HG03095 (cell line): ENCODE results near the gene SPOCK1.
A peak's percentile ranks its signal among the peaks of the same experiment; 100 is the strongest.

ENCODE experiments used
- ATAC-seq: cut with Tn5 transposase; IDR thresholded peaks from one replicate; pipeline ENCODE4 v1.9.1; 2021; ENCODE audit warnings: moderate library complexity; ENCODE audit not compliant: unreplicated experiment

SPOCK1 gene

GRCh38 chr5:137090721-137091120, 408.4 kb downstream of the SPOCK1 start:
- no peak for ATAC-seq

DNA sequence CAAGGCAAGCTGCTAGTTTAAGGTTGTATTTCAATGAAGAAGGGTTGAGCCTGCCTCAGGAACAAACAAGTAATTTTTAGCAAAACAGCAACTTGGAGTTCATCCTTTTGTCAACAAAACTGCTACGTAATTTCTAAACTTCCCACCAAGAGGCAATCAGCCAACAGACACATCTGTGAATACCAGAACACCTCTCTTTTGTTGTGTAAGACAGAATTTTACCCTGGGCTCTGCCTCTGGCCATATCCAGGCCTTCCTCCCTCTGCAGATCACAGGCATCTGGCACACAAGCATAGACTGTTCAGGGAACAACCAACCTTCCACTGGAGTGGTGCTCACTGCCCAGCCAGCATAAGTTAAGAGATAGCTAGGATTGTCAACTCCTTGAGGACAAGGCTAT, 409.0 kb downstream of the SPOCK1 start:
- ATAC-seq = no peak

GRCh38 chr5:137088175-137088574, 411.0 kb downstream of the SPOCK1 start:
- ATAC-seq = no peak

DNA sequence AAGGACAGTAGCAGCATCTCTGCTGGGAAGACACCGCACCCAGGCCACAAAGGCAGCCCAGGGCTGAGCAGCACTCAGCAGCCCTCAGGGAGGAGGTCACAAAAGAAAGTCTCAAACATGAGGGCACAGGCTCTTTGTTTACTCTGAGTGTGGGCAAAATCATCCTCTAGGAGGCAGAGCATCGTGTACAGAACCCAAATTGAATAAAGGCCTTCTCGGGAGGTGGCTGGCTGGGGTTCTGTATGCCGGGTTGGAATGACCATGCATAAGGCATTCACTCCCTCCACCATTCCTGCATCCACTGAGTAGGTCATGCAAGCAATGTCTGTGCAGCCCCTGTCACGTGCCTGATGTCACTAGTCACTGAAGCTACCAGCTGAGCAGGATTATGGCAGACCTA, 412.8 kb downstream of the SPOCK1 start:
- no peak for ATAC-seq

DNA sequence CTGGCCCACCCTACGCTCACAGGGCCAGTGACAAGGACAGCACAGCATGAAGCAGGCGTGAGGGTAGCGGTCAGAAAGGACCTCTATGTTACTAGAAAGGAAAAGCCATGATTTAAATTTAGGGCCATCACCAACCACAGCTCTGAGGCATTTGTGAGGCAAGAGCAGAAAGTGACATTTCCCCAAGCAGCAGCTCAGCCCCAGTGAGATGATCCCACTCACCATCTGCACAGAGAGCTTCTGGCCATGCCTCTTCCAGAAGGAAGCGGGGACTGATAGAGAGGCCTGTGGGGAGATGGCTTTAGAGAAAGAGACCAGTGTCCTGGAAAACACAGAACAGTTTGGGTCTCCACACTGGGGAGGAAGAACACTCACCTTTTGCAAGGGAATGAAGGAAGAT, 413.9 kb downstream of the SPOCK1 start:
- ATAC-seq = no peak

DNA sequence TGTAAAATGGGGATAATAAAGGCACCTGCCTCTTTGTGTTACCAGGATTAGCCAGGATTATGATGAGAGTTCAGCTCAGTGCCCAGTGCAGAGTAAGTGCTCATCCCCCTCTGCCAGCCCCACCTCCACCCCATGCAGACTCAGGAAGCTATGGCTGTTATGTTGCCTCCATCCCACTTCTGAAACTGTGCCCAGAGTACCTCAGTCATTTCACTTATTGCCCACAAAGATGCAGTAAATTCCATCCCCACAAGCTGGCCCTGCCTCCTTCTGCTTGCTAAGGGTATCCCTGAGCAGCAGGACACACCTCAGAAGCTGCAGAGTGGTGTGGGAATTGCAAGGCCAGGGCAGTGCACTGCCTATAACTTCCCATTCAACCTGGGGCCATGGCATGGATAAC, 415.1 kb downstream of the SPOCK1 start:
- ATAC-seq = no peak

- no peak for ATAC-seq
These were observed 416.2 kb downstream of the SPOCK1 start for GRCh38 chr5:137082951-137083350.

GRCh38 chr5:137078171-137078665, 420.9 kb downstream of the SPOCK1 start:
- ATAC-seq = no peak

DNA sequence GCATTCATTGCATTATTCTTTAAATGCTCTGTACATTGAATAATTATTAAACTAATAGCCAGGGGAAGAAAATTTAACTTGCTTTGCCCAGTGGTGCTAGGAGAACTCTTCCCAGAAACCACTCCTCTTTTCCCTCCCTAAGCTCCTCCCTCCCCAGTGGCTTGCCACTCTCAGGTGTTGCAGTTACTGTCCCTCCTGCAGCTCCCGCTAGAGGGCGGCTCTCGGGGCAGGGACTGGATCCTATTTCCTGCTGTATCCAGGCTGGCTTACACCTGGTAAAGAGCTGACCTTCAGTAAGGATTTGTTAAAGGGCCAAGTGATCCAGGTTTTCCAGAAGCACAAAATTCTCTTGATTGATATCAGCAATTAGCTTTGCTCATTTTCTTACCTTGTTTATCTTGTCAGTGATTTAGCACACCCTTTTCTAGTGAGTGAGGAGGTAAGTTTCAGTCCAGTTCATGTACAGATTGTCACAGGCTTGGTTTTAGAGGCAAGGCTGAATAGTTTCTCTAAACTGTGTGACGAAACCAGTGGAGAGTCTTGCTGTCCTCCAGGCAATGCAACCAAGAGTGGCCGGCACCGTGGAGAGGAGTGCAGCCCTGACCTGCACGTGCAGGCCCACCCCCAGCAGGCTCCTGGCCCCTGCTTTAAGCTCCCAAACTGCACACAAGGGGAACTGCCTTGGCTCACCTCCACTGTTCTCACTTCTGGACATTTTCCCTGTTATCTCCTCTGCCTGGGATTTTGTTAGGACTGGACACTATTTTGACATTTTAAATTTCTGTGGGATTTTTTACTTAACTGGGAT, 423.8 kb downstream of the SPOCK1 start:
- ATAC-seq = peak; percentile 86

GRCh38 chr5:137073189-137073588, 425.9 kb downstream of the SPOCK1 start:
- no peak for ATAC-seq

GRCh38 chr5:137072361-137073115, 426.6 kb downstream of the SPOCK1 start:
- ATAC-seq = no peak

DNA sequence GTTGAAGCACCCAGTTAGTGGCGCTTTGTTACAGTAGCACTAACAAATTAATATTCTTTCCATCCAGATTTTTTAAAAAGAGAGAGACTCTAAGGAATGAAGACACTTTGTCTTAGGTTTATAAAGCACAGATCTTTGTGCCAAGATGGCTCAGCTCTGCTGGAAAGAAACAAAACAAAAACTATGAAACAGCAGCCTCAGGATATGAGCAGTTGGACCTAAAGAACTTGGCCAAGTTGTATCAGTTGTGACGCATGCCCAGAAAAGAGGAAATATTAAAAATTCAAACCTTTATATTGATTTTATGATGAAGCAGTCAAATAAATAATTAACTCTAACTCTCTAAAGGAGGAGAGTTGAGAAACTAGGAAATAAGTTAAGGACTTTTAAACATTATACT, 427.2 kb downstream of the SPOCK1 start:
- no peak for ATAC-seq

DNA sequence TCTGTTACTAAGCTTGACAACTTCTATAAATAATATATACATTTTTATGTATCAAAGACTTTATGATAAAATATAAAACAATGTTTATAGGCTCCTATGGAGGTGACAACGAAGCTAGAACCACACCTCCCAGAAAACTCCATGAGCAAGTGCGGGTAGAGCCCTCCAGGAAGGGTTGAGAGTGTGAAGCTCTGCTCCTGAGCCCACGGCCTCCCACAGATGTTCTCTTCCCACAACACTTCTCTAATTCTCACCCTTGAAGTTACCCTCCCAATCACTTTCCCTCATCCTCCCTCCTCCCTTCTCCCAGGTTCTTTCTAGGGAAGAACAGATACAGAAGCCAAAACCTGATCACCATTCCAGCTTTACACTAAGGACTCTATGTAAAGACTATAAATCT, 427.6 kb downstream of the SPOCK1 start:
- no peak for ATAC-seq

- ATAC-seq = no peak
These were observed 428.6 kb downstream of the SPOCK1 start for GRCh38 chr5:137070521-137070920.

DNA sequence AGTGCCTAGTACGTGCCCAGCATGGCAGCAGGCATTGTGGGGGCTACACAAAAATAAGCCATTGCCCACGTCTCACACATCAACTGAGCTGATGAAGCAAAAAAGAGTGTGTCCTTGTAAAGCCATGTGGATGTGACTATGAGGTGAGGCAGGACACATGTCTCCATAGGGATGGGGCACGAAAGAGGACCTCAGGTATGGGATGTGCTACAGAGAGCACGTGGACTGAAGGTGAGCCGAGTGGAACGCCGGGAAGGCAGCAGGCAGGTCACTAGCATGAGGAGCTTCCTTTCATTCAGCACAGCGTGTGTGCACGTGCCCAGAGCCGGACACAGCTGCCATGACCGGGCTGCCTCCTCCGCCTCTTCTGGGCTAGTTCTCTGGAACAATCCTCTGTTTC, 429.8 kb downstream of the SPOCK1 start:
- no peak for ATAC-seq

- no peak for ATAC-seq
These were observed 437.7 kb downstream of the SPOCK1 start for GRCh38 chr5:137061382-137061781.

DNA sequence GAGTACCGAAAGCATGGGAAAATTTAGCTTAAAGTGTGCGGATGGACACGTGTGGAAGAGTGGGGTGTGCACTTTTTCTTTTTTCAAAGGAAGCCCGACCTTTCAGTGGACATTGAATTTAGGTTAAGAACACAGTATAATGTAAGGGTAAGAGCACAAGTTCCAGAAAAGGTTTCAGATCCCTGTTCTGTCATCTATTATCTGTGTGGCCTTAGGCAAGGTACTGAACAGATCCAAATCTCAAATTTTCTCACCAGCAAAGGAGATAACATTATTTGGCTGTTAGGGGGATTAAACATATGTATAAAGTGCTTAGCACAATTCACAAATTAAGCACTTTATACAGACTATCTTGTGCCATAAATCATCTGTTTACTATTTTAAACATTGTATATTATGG, 441.0 kb downstream of the SPOCK1 start:
- no peak for ATAC-seq

DNA sequence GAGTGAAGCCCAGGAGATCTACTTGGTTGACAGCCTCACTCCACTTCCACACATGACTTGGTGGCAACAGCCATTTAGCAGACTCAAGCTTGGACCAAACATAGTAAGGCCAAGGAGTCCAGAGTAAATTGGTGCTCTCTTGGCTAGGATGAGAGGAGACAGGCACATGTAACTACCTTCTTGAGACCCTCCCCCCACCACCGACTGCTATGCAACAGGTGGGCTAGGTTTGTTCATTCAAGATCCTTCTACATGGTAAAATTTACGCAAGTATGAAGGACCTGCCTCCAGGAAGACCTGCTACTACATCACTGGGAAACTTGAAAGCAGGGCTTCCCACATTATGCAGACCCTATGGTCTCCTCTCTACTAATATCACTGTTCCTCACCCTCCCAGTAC, 442.4 kb downstream of the SPOCK1 start:
- no peak for ATAC-seq

DNA sequence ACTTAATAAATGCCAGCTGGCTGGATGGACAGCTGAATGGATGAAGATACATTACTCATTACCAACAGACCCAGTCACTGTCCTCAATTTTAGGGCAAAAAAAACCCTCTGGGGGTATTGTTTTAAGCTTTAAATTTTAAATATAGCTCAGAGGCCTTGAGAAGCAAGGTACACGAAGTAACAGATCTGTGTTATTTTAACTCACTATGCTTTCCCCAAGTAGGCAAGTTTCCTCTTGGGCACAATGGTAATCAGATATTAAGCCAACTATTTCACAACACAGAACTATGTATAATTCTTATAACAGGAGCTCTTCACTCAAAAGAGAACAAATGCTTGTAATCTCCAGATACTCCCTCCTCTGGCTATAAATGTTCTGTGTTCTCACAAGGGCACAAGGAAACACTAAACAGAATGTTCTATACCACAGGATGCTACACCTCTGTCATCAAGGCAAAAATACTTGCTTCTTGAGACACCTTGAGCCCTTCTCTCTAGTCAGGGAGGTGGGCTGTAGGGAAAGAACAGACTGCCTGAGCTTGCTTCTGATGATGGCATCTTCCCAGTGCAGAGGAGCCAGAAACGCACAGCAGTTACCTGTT, 443.8 kb downstream of the SPOCK1 start:
- no peak for ATAC-seq

DNA sequence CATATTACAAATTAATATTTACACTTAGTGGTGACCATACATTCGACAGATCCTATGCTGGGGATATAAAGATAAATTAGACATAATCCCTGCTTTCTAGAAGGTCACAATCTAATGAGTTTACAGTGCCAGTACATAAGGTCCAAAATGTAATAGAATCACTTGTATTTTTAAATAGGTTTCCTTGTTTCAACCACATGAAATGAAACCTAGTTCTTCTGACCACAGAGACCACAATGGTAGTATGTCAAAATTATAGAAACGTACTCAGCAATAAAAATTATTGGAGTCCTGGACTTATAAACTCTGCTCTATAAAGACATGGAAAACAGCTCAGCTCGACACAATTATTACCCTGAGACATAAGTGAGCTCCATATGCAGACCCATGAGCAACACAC, 444.3 kb downstream of the SPOCK1 start:
- no peak for ATAC-seq

- no peak for ATAC-seq
These were observed 444.8 kb downstream of the SPOCK1 start for GRCh38 chr5:137054335-137054734.

DNA sequence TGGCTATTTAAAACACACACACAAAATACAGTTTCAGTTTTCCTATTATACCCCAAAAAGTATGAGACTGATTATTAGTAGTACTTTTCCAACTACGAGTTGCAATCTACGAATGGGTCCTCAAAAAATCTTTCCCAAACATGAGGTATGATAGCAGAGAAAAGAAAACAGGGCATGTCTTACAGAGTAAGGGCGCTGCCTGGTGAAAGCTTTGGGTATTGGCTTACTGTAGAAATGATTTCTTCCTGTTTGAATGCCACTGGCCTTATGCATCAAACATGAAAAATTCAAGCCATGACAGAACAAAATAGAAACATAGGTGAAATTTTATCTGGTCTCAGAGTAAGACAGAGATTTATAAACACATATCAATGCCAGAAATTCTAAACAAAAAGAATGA, 448.0 kb downstream of the SPOCK1 start:
- no peak for ATAC-seq
